Measurements from ENCODE around the gene ADM2. TPM values are rescaled to one million over a fixed set of nuclear protein-coding genes. Genes with fewer than 3 reads are reported as not detected.

ADM2 gene
- total and polyA plus RNA-seq, 2 experiments from 2014 or later, result 4.1 to 5.1 TPM

DNA sequence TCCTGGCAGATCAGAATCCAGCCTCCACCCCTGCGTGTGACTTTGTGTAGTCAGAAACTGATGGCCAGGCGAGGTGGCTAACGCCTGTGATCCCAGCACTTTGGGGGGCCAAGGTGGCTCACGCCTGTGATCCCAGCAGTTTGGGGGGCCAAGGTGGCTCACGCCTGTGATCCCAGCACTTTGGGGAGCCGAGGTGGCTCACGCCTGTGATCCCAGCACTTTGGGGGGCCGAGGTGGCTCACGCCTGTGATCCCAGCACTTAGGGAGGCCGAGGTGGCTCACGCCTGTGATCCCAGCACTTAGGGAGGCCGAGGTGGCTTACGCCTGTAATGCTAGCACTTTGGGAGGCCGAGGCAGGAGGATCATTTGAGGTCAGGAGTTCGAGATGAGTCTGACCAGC is 31.8 kb downstream of the ADM2 start:
- TF ChIP-seq, protein P1, sequence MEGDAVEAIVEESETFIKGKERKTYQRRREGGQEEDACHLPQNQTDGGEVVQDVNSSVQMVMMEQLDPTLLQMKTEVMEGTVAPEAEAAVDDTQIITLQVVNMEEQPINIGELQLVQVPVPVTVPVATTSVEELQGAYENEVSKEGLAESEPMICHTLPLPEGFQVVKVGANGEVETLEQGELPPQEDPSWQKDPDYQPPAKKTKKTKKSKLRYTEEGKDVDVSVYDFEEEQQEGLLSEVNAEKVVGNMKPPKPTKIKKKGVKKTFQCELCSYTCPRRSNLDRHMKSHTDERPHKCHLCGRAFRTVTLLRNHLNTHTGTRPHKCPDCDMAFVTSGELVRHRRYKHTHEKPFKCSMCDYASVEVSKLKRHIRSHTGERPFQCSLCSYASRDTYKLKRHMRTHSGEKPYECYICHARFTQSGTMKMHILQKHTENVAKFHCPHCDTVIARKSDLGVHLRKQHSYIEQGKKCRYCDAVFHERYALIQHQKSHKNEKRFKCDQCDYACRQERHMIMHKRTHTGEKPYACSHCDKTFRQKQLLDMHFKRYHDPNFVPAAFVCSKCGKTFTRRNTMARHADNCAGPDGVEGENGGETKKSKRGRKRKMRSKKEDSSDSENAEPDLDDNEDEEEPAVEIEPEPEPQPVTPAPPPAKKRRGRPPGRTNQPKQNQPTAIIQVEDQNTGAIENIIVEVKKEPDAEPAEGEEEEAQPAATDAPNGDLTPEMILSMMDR (IDR thresholded peaks at IDR 0.05; ENCODE audit: poor library complexity), result no peak
- TF ChIP-seq EZH2phosphoT487 (IDR thresholded peaks at IDR 0.05; ENCODE audit: low read depth, severe bottlenecking, unreplicated experiment) (no peak), EZH2 (IDR thresholded peaks at IDR 0.05; ENCODE audit: borderline replicate concordance) (no peak)
- no peaks in the 10 kb centered on the region for H3K36me3 ChIP-seq (replicated peaks; ENCODE audit: insufficient read depth, low read depth)
- no peaks in the 10 kb centered on the region for H3K27me3 ChIP-seq
- H3K4me3 ChIP-seq, result no peak overlapping the region
- peaks cover 69% of the 10 kb centered on the region for H3K79me2 ChIP-seq
- 98% methylated on average over 15 of the region's 15 CpGs for WGBS (ENCODE audit: low lambda C conversion rate, missing lambda C conversion rate)
- no peaks in the 10 kb centered on the region for H4K20me1 ChIP-seq (ENCODE audit: insufficient read depth, poor library complexity, severe bottlenecking)
- peaks cover 9% of the 10 kb centered on the region for H3K4me1 ChIP-seq (ENCODE audit: insufficient read depth)
- H3K9me3 ChIP-seq (ENCODE audit: low read depth), result no peaks in the 10 kb centered on the region
- no peak overlapping the region for H2AFZ ChIP-seq
- no peak overlapping the region for H3K4me2 ChIP-seq
- peak; percentile 2 for DNase-seq (ENCODE audit: low spot score)
- no peak overlapping the region for H3K27ac ChIP-seq
- H3K9me2 ChIP-seq (replicated peaks; ENCODE audit: insufficient read depth), result no peaks in the 10 kb centered on the region

DNA sequence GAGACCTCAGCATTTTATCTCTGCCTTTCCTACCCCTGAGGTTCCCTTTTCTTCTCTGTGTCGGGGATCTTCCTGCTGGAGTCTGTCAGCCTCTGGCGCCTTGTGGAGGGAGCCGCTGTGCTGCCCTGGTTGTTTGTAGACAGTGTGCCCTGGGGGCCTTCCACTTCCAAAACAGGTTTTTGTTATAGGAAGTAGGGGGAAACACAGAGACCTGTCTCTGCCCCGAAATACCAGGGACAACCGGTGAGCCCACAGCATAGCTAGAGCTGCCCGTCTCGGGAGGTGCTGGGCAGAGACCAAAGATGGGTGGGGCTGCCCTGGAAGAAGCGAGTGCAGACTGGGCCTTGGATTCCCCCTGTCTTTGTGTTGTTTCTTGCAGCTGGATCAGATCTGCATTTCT is 34.7 kb downstream of the ADM2 start:
- no peak for DNase-seq (ENCODE audit: low spot score)
- WGBS (ENCODE audit: low lambda C conversion rate, missing lambda C conversion rate), result 80% methylated on average over 8 of the region's 8 CpGs
- peaks cover 45% of the 10 kb centered on the region for H3K79me2 ChIP-seq

DNA sequence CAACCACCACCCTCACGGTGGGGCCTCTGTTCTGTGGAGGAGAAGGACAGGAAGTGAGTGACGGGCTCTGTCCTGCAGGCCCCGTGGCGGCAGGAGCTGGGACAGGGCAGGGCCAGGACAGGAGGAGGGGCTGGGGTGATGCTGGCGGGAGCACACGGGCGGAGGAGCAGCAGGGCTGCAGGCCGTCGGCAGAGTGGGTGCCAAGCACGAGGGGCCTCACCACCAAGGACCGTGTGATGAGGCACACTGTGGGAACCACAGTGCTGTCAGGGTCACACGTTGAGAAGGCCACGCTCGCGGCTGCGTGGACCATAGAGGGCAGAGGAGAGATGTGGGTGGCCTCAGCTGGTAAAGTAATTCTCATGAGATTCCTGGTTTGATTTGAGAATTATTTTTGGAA is 35.5 kb downstream of the ADM2 start:
- Histone ChIP-seq H3K9me2 (replicated peaks; ENCODE audit: insufficient read depth) (no peaks in the 10 kb centered on the region), H3K4me1 (ENCODE audit: insufficient read depth) (no peaks in the 10 kb centered on the region), H3K79me2 (peaks cover 47% of the 10 kb centered on the region), H3K27ac (no peak overlapping the region), H2AFZ (no peak overlapping the region), H3K27me3 (no peaks in the 10 kb centered on the region), H3K4me2 (no peak overlapping the region), H3K4me3 (no peak overlapping the region), H3K36me3 (replicated peaks; ENCODE audit: insufficient read depth, low read depth) (no peaks in the 10 kb centered on the region), H3K9me3 (ENCODE audit: low read depth) (no peaks in the 10 kb centered on the region), H4K20me1 (ENCODE audit: insufficient read depth, poor library complexity, severe bottlenecking) (no peaks in the 10 kb centered on the region)
- WGBS (ENCODE audit: low lambda C conversion rate, missing lambda C conversion rate), result 91% methylated on average over 16 of the region's 16 CpGs
- no peak for DNase-seq (ENCODE audit: low spot score)
- TF ChIP-seq EZH2 (IDR thresholded peaks at IDR 0.05; ENCODE audit: borderline replicate concordance) (no peak), EZH2phosphoT487 (IDR thresholded peaks at IDR 0.05; ENCODE audit: low read depth, severe bottlenecking, unreplicated experiment) (no peak)
- TF ChIP-seq, protein P1 (IDR thresholded peaks at IDR 0.05; ENCODE audit: poor library complexity), result no peak

More for the DNA sequence above, 34.7 kb downstream of the ADM2 start:
- Histone ChIP-seq H3K36me3 (replicated peaks; ENCODE audit: insufficient read depth, low read depth) (no peaks in the 10 kb centered on the region), H3K9me3 (ENCODE audit: low read depth) (no peaks in the 10 kb centered on the region), H3K4me2 (no peak overlapping the region), H3K27ac (no peak overlapping the region), H3K27me3 (no peaks in the 10 kb centered on the region), H3K9me2 (replicated peaks; ENCODE audit: insufficient read depth) (no peaks in the 10 kb centered on the region), H3K4me1 (ENCODE audit: insufficient read depth) (no peaks in the 10 kb centered on the region), H2AFZ (no peak overlapping the region), H3K4me3 (no peak overlapping the region), H4K20me1 (ENCODE audit: insufficient read depth, poor library complexity, severe bottlenecking) (no peaks in the 10 kb centered on the region)
- no peak for TF ChIP-seq EZH2phosphoT487 (IDR thresholded peaks at IDR 0.05; ENCODE audit: low read depth, severe bottlenecking, unreplicated experiment)
- TF ChIP-seq, protein P1 (IDR thresholded peaks at IDR 0.05; ENCODE audit: poor library complexity), result no peak
- no peak for TF ChIP-seq EZH2 (IDR thresholded peaks at IDR 0.05; ENCODE audit: borderline replicate concordance)

Data from hepatocyte (in vitro differentiated cells).